Measurements from ENCODE around the gene ELK4.

ELK4 gene

GRCh38 chr1:205578780-205579571 lies 52.8 kb downstream of the ELK4 start:
- no peak overlapping the region for H3K9ac ChIP-seq (ENCODE audit: low read length)
- no peaks in the 10 kb centered on the region for H3K9me3 ChIP-seq (ENCODE audit: insufficient read depth, low read length)
- no peak overlapping the region for H3K4me3 ChIP-seq (ENCODE audit: low read length)
- TF ChIP-seq CTCF (IDR thresholded peaks at IDR 0.05; ENCODE audit: low read depth, low read length) (no peak), EZH2phosphoT487 (IDR thresholded peaks at IDR 0.05; ENCODE audit: low read depth) (no peak)
- no peak overlapping the region for H2AFZ ChIP-seq (ENCODE audit: low read depth, low read length)
- H3K4me1 ChIP-seq (ENCODE audit: low read length): no peaks in the 10 kb centered on the region
- H3K4me2 ChIP-seq (ENCODE audit: low read length): no peak overlapping the region
- no peaks in the 10 kb centered on the region for H3K79me2 ChIP-seq (ENCODE audit: low read length)
- no peak overlapping the region for H3K27ac ChIP-seq (ENCODE audit: low read length)
- H3K36me3 ChIP-seq (replicated peaks; ENCODE audit: low read depth, low read length): no peaks in the 10 kb centered on the region
- H3K27me3 ChIP-seq (ENCODE audit: low read depth, low read length): peaks cover 62% of the 10 kb centered on the region
- no peaks in the 10 kb centered on the region for H4K20me1 ChIP-seq (ENCODE audit: insufficient read depth, low read length)

- H3K27me3 ChIP-seq (ENCODE audit: low read depth, low read length): peaks cover 57% of the 10 kb centered on the region
- no peaks in the 10 kb centered on the region for H3K9me3 ChIP-seq (ENCODE audit: insufficient read depth, low read length)
- no peaks in the 10 kb centered on the region for H4K20me1 ChIP-seq (ENCODE audit: insufficient read depth, low read length)
- H3K4me2 ChIP-seq (ENCODE audit: low read length): no peak overlapping the region
- TF ChIP-seq EZH2phosphoT487 (IDR thresholded peaks at IDR 0.05; ENCODE audit: low read depth) (no peak), CTCF (IDR thresholded peaks at IDR 0.05; ENCODE audit: low read depth, low read length) (no peak)
- H3K27ac ChIP-seq (ENCODE audit: low read length): no peak overlapping the region
- H3K9ac ChIP-seq (ENCODE audit: low read length): no peak overlapping the region
- no peaks in the 10 kb centered on the region for H3K36me3 ChIP-seq (replicated peaks; ENCODE audit: low read depth, low read length)
- H3K79me2 ChIP-seq (ENCODE audit: low read length): no peaks in the 10 kb centered on the region
- no peaks in the 10 kb centered on the region for H3K4me1 ChIP-seq (ENCODE audit: low read length)
- H2AFZ ChIP-seq (ENCODE audit: low read depth, low read length): no peak overlapping the region
- H3K4me3 ChIP-seq (ENCODE audit: low read length): no peak overlapping the region
Observed at GRCh38 chr1:205577874-205578658, 53.7 kb downstream of the ELK4 start.

GRCh38 chr1:205576805-205577761 lies 54.7 kb downstream of the ELK4 start:
- TF ChIP-seq CTCF (IDR thresholded peaks at IDR 0.05; ENCODE audit: low read depth, low read length) (no peak), EZH2phosphoT487 (IDR thresholded peaks at IDR 0.05; ENCODE audit: low read depth) (no peak)
- H4K20me1 ChIP-seq (ENCODE audit: insufficient read depth, low read length): no peaks in the 10 kb centered on the region
- H3K9ac ChIP-seq (ENCODE audit: low read length): no peak overlapping the region
- H3K9me3 ChIP-seq (ENCODE audit: insufficient read depth, low read length): no peaks in the 10 kb centered on the region
- no peak overlapping the region for H3K27ac ChIP-seq (ENCODE audit: low read length)
- H3K36me3 ChIP-seq (replicated peaks; ENCODE audit: low read depth, low read length): no peaks in the 10 kb centered on the region
- no peaks in the 10 kb centered on the region for H3K79me2 ChIP-seq (ENCODE audit: low read length)
- peaks cover 65% of the 10 kb centered on the region for H3K27me3 ChIP-seq (ENCODE audit: low read depth, low read length)
- no peak overlapping the region for H2AFZ ChIP-seq (ENCODE audit: low read depth, low read length)
- H3K4me3 ChIP-seq (ENCODE audit: low read length): no peak overlapping the region
- no peaks in the 10 kb centered on the region for H3K4me1 ChIP-seq (ENCODE audit: low read length)
- H3K4me2 ChIP-seq (ENCODE audit: low read length): no peak overlapping the region

All from OCI-LY3 (cell line).